Astrocyte (in vitro differentiated cells and primary cell): Measurements from ENCODE around the gene COMMD10. TPM values are rescaled to one million over a fixed set of nuclear protein-coding genes. Genes with fewer than 3 reads are reported as not detected.

Experiments
- DNase-seq: peaks from one replicate; pipeline ENCODE4 v3.0.0-alpha.2; 2010; ENCODE audit warnings: low read depth
- FAIRE-seq: peaks from 2 replicates; lab custom pipeline; 2011; peaks lifted over from hg19 to GRCh38; lab: Jason Lieb, UNC
- H2AFZ ChIP-seq: 2 replicates; pipeline ENCODE4 v1.6.0; 2012; ENCODE audit warnings: low read depth, low read length, inconsistent platforms
- H3K27ac ChIP-seq: 2 replicates; pipeline ENCODE4 v1.5.1; 2011; ENCODE audit warnings: low read depth, low read length, inconsistent platforms
- H3K27me3 ChIP-seq: 2 replicates; pipeline ENCODE4 v1.6.0; 2011; ENCODE audit warnings: low read length, inconsistent platforms; ENCODE audit not compliant: insufficient read depth
- H3K36me3 ChIP-seq: 2 replicates; pipeline ENCODE4 v1.5.1; 2011; ENCODE audit warnings: low read length, inconsistent platforms; ENCODE audit not compliant: insufficient read depth
- H3K4me1 ChIP-seq: 2 replicates; pipeline ENCODE4 v1.5.1; 2011; ENCODE audit warnings: low read length, inconsistent platforms; ENCODE audit not compliant: insufficient read depth
- H3K4me2 ChIP-seq: 2 replicates; pipeline ENCODE4 v1.6.0; 2012; ENCODE audit warnings: low read length, inconsistent platforms
- H3K4me3 ChIP-seq: 2 replicates; pipeline ENCODE4 v1.5.1; 2011; ENCODE audit warnings: low read depth, mild to moderate bottlenecking, low read length, inconsistent platforms; ENCODE audit not compliant: insufficient read depth
- H3K79me2 ChIP-seq: 2 replicates; pipeline ENCODE4 v1.6.0; 2012; ENCODE audit warnings: mild to moderate bottlenecking, low read length, inconsistent platforms; ENCODE audit not compliant: insufficient read depth
- H3K9ac ChIP-seq: 2 replicates; pipeline ENCODE4 v1.6.0; 2012; ENCODE audit warnings: mild to moderate bottlenecking, low read length, inconsistent platforms
- H3K9me3 ChIP-seq: 2 replicates; pipeline ENCODE4 v1.5.1; 2012; ENCODE audit warnings: low read depth, mild to moderate bottlenecking, low read length, inconsistent platforms; ENCODE audit not compliant: insufficient read depth
- H4K20me1 ChIP-seq: 2 replicates; pipeline ENCODE4 v1.6.0; 2012; ENCODE audit warnings: low read length, inconsistent platforms; ENCODE audit not compliant: insufficient read depth
- H3K27ac Mint-ChIP-seq: one replicate; pipeline ENCODE4 v1.8.0; 2021; ENCODE audit warnings: mild to moderate bottlenecking, mixed read lengths; ENCODE audit not compliant: unreplicated experiment
- H3K27me3 Mint-ChIP-seq: one replicate; pipeline ENCODE4 v1.8.0; 2021; ENCODE audit warnings: low read depth, mixed read lengths; ENCODE audit not compliant: unreplicated experiment
- H3K36me3 Mint-ChIP-seq: one replicate; pipeline ENCODE4 v1.8.0; 2021; ENCODE audit warnings: low read depth, mixed read lengths; ENCODE audit not compliant: unreplicated experiment
- H3K4me1 Mint-ChIP-seq: one replicate; pipeline ENCODE4 v1.8.0; 2021; ENCODE audit warnings: low read depth, mixed read lengths; ENCODE audit not compliant: unreplicated experiment
- H3K4me3 Mint-ChIP-seq: one replicate; pipeline ENCODE4 v1.8.0; 2021; ENCODE audit warnings: mild to moderate bottlenecking, moderate library complexity, mixed read lengths; ENCODE audit not compliant: unreplicated experiment
- H3K9me3 Mint-ChIP-seq: one replicate; pipeline ENCODE4 v1.8.0; 2021; ENCODE audit warnings: mild to moderate bottlenecking, mixed read lengths; ENCODE audit not compliant: unreplicated experiment
- EZH2 ChIP-seq: IDR thresholded peaks from 2 replicates; pipeline ENCODE4 v1.6.1; 2012; ENCODE audit warnings: mild to moderate bottlenecking, low read length, inconsistent platforms; ENCODE audit not compliant: insufficient read depth
- total RNA-seq: library from RNA; stranded (reverse); gene quantifications from 2 replicates; pipeline ENCODE4 v1.2.1, GENCODE V29; 2021
- TF ChIP-seq, protein P1 (sequence below): IDR thresholded peaks from 2 replicates; pipeline ENCODE4 v1.5.1; 2011; ENCODE audit warnings: low read depth, mild to moderate bottlenecking, inconsistent platforms, low read length, moderate library complexity; ENCODE audit not compliant: insufficient read depth

Gene COMMD10
- total RNA-seq, 1 donor from 2014 or later: 18.1 TPM

DNA sequence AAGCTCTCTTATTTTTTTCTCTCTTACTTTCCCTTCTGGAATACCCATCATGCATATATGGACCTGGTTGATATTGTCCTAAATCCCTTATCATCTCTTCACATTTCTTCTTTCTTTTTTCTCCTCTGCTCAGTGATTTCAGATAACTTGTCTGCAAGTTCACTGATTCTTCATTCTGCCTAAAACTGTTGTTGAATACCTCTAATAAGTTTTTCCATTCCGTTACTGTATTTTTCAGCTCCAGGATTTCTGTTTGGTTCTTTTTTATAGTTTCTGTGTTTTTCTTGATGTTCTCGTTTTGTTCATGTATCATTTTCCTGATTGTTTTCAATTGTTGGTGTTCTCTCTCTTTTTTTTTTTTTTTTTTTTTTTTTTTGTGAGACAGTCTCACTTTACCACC is 203.7 kb downstream of the COMMD10 start:
- H3K9me3 Mint-ChIP-seq: peaks cover 6% of the 10 kb centered on the region
- H3K36me3 Mint-ChIP-seq: no peaks in the 10 kb centered on the region

DNA sequence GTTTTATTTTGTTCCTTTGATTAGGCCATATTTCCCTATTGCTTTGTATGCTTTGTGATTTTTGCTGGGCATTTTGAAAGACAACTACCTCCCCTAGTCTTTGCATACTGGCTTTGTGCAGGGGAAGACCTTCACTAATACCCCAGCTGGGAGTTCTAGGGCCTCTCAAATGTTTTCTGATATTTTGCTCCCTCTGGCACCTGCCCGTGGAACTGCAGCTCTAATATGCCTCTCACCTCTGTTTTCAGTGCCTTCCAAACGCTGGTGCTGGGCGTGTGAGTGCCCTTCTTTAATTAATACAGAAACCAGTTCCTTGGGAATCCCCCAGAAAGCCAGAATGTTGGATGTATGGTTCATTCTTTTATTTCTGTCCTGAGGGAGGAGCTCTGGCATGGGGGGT is 204.5 kb downstream of the COMMD10 start:
- no peak overlapping the region for H3K4me2 ChIP-seq
- H3K36me3 ChIP-seq: no peaks in the 10 kb centered on the region
- no peak overlapping the region for H3K4me3 ChIP-seq
- Mint-ChIP-seq H3K27ac (no peak overlapping the region), H3K9me3 (peaks cover 6% of the 10 kb centered on the region), H3K36me3 (no peaks in the 10 kb centered on the region), H3K4me3 (no peak overlapping the region), H3K27me3 (no peaks in the 10 kb centered on the region), H3K4me1 (peaks cover 13% of the 10 kb centered on the region)
- no peaks in the 10 kb centered on the region for H4K20me1 ChIP-seq
- H3K4me1 ChIP-seq: no peaks in the 10 kb centered on the region
- H3K27ac ChIP-seq: no peak overlapping the region
- no peak for FAIRE-seq
- no peak for DNase-seq
- no peaks in the 10 kb centered on the region for H3K9me3 ChIP-seq
- no peaks in the 10 kb centered on the region for H3K27me3 ChIP-seq
- TF ChIP-seq EZH2: no peak
- TF ChIP-seq, protein P1, sequence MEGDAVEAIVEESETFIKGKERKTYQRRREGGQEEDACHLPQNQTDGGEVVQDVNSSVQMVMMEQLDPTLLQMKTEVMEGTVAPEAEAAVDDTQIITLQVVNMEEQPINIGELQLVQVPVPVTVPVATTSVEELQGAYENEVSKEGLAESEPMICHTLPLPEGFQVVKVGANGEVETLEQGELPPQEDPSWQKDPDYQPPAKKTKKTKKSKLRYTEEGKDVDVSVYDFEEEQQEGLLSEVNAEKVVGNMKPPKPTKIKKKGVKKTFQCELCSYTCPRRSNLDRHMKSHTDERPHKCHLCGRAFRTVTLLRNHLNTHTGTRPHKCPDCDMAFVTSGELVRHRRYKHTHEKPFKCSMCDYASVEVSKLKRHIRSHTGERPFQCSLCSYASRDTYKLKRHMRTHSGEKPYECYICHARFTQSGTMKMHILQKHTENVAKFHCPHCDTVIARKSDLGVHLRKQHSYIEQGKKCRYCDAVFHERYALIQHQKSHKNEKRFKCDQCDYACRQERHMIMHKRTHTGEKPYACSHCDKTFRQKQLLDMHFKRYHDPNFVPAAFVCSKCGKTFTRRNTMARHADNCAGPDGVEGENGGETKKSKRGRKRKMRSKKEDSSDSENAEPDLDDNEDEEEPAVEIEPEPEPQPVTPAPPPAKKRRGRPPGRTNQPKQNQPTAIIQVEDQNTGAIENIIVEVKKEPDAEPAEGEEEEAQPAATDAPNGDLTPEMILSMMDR: no peak
- H3K9ac ChIP-seq: no peak overlapping the region
- no peaks in the 10 kb centered on the region for H3K79me2 ChIP-seq
- H2AFZ ChIP-seq: no peak overlapping the region

More for the DNA sequence above, 203.7 kb downstream of the COMMD10 start:
- Histone ChIP-seq H3K27me3 (no peaks in the 10 kb centered on the region), H3K4me3 (no peak overlapping the region), H3K27ac (no peak overlapping the region), H3K4me2 (no peak overlapping the region), H2AFZ (no peak overlapping the region), H3K9me3 (no peaks in the 10 kb centered on the region), H3K36me3 (no peaks in the 10 kb centered on the region), H4K20me1 (no peaks in the 10 kb centered on the region), H3K9ac (no peak overlapping the region), H3K4me1 (no peaks in the 10 kb centered on the region), H3K79me2 (no peaks in the 10 kb centered on the region)
- H3K27ac Mint-ChIP-seq: no peak overlapping the region
- DNase-seq (no peak), FAIRE-seq (no peak)
- no peak for TF ChIP-seq EZH2
- TF ChIP-seq, protein P1: no peak
- H3K27me3 Mint-ChIP-seq: no peaks in the 10 kb centered on the region
- no peak overlapping the region for H3K4me3 Mint-ChIP-seq
- H3K4me1 Mint-ChIP-seq: peaks cover 13% of the 10 kb centered on the region

DNA sequence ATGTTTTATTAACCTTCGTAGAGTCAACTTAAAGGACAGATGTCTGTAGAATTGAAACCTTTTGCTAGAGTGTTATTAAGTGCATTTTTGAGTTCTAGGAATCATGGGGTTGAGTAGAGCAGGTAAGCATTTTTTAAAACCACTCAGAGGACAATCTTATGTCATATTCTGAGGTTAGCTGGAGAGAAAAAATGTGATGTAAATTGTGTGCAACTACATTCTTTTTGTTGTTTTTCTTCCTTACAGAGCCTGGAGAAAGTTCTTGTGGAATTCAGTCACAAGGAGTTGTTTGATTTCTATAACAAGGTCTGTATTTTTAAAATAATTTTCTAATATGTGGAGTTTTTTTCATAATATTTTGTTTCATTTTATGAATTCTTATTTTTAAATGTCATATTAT is 206.4 kb downstream of the COMMD10 start:
- H3K36me3 ChIP-seq: no peaks in the 10 kb centered on the region
- Mint-ChIP-seq H3K36me3 (no peaks in the 10 kb centered on the region), H3K27me3 (no peaks in the 10 kb centered on the region), H3K4me3 (no peak overlapping the region), H3K4me1 (peaks cover 13% of the 10 kb centered on the region), H3K27ac (no peak overlapping the region), H3K9me3 (peaks cover 6% of the 10 kb centered on the region)
- H3K4me1 ChIP-seq: no peaks in the 10 kb centered on the region
- H3K27me3 ChIP-seq: no peaks in the 10 kb centered on the region
- no peak overlapping the region for H2AFZ ChIP-seq
- H3K4me2 ChIP-seq: no peak overlapping the region
- no peak overlapping the region for H3K4me3 ChIP-seq
- no peaks in the 10 kb centered on the region for H3K79me2 ChIP-seq
- TF ChIP-seq, protein P1: no peak
- TF ChIP-seq EZH2: no peak
- no peak overlapping the region for H3K9ac ChIP-seq
- DNase-seq (peak; percentile 8), FAIRE-seq (no peak)
- H3K9me3 ChIP-seq: no peaks in the 10 kb centered on the region
- H4K20me1 ChIP-seq: no peaks in the 10 kb centered on the region
- H3K27ac ChIP-seq: no peak overlapping the region
